Fibroblast of lung (primary cell): ENCODE measurements around the gene DPAGT1. TPM values are rescaled to one million over a fixed set of nuclear protein-coding genes. Genes with fewer than 3 reads are reported as not detected.

Experiments
- DNase-seq, 2 donors: peaks; one replicate each; pipeline versions ENCODE4 v3.0.0 to v3.0.0-alpha.2; 2010; ENCODE audit warnings: low read depth in 2 of 2
- H2AFZ ChIP-seq: 2 replicates; pipeline ENCODE4 v1.5.1; 2012; ENCODE audit warnings: low read length, control low read depth, inconsistent platforms
- H3K27ac ChIP-seq: 2 replicates; pipeline ENCODE4 v1.5.1; 2011; ENCODE audit warnings: low read length, control low read depth; ENCODE audit not compliant: insufficient read depth
- H3K27me3 ChIP-seq: 2 replicates; pipeline ENCODE4 v1.5.1; 2011; ENCODE audit warnings: mild to moderate bottlenecking, low read length; ENCODE audit not compliant: control insufficient read depth, insufficient read depth
- H3K36me3 ChIP-seq: 2 replicates; pipeline ENCODE4 v1.5.1; 2011; ENCODE audit warnings: low read length; ENCODE audit not compliant: control insufficient read depth, insufficient read depth
- H3K4me1 ChIP-seq: 2 replicates; pipeline ENCODE4 v1.5.1; 2011; ENCODE audit warnings: low read length; ENCODE audit not compliant: control insufficient read depth, insufficient read depth; ENCODE audit errors: extremely low read depth
- H3K4me2 ChIP-seq: 2 replicates; pipeline ENCODE4 v1.5.1; 2011; ENCODE audit warnings: low read length, control low read depth; ENCODE audit not compliant: insufficient read depth; ENCODE audit errors: extremely low read depth
- H3K4me3 ChIP-seq, 4 experiments: fragments of 200-600 bp in 1 of 4; sonication (generic) in 1 of 4; replicated peaks in 1 of 4; 2 replicates each; pipeline ENCODE4 v1.5.1; 2011 to 2016; ENCODE audit warnings: low read length in 4 of 4, low read depth in 3 of 4, mild to moderate bottlenecking in 3 of 4, control low read depth in 2 of 4, inconsistent platforms in 1 of 4, mixed read lengths in 1 of 4; ENCODE audit not compliant: insufficient read depth in 1 of 4; ENCODE audit errors: control extremely low read depth in 1 of 4
- H3K79me2 ChIP-seq: 2 replicates; pipeline ENCODE4 v1.5.1; 2012; ENCODE audit warnings: mild to moderate bottlenecking, low read length, inconsistent platforms; ENCODE audit not compliant: control insufficient read depth, insufficient read depth
- H3K9ac ChIP-seq: 2 replicates; pipeline ENCODE4 v1.5.1; 2011; ENCODE audit warnings: mild to moderate bottlenecking, low read length, control low read depth; ENCODE audit not compliant: insufficient read depth
- H3K9me3 ChIP-seq: 2 replicates; pipeline ENCODE4 v1.5.1; 2012; ENCODE audit warnings: low read depth, low read length; ENCODE audit not compliant: control insufficient read depth, insufficient read depth
- H4K20me1 ChIP-seq: 2 replicates; pipeline ENCODE4 v1.5.1; 2011; ENCODE audit warnings: low read length; ENCODE audit not compliant: control insufficient read depth, insufficient read depth; ENCODE audit errors: extremely low read depth
- EZH2 ChIP-seq: IDR thresholded peaks from 2 replicates; pipeline ENCODE4 v1.5.1; 2012; ENCODE audit warnings: low read length, control low read depth, mild to moderate bottlenecking; ENCODE audit errors: missing control alignments
- polyA plus RNA-seq, 2 donors: library from polyadenylated mRNA; depleted of rRNA in 1 of 2; stranded (reverse) in 1 of 2; unstranded in 1 of 2; fragments of >200 nt; gene quantifications; 2 replicates each; pipeline ENCODE4 v1.2.1, GENCODE V29; 2011 to 2012; ENCODE audit warnings: missing spikeins in 1 of 2
- total RNA-seq: library from RNA; depleted of rRNA; stranded (reverse); fragments of >200 nt; gene quantifications from 2 replicates; pipeline ENCODE4 v1.2.1, GENCODE V29; 2014
- TF ChIP-seq, protein P1 (sequence below), 2 donors: IDR thresholded peaks in 1 of 2; conservative IDR thresholded peaks in 1 of 2; 1 replicate in 1 of 2; 2 replicates in 1 of 2; pipeline ENCODE4 v1.5.1; 2011 to 2012; ENCODE audit warnings: low read length in 2 of 2, control low read depth in 1 of 2, inconsistent platforms in 1 of 2, low read depth in 1 of 2, mild to moderate bottlenecking in 1 of 2

The DPAGT1 gene
- total and polyA plus RNA-seq, 2 donors (not counting 1 experiment from before 2014, with no cell fraction given): 14.5 to 44.9 TPM

- no peaks in the 10 kb centered on the region for H3K9me3 ChIP-seq
- H3K27me3 ChIP-seq: no peaks in the 10 kb centered on the region
- no peaks in the 10 kb centered on the region for H4K20me1 ChIP-seq
- H3K4me2 ChIP-seq: no peak overlapping the region
- no peaks in the 10 kb centered on the region for H3K79me2 ChIP-seq
- TF ChIP-seq, protein P1, sequence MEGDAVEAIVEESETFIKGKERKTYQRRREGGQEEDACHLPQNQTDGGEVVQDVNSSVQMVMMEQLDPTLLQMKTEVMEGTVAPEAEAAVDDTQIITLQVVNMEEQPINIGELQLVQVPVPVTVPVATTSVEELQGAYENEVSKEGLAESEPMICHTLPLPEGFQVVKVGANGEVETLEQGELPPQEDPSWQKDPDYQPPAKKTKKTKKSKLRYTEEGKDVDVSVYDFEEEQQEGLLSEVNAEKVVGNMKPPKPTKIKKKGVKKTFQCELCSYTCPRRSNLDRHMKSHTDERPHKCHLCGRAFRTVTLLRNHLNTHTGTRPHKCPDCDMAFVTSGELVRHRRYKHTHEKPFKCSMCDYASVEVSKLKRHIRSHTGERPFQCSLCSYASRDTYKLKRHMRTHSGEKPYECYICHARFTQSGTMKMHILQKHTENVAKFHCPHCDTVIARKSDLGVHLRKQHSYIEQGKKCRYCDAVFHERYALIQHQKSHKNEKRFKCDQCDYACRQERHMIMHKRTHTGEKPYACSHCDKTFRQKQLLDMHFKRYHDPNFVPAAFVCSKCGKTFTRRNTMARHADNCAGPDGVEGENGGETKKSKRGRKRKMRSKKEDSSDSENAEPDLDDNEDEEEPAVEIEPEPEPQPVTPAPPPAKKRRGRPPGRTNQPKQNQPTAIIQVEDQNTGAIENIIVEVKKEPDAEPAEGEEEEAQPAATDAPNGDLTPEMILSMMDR (conservative IDR thresholded peaks at IDR 0.05 in 1 of 2, IDR thresholded peaks at IDR 0.05 in 1 of 2; ENCODE audit: low read depth in 1 of 2, low read length in 2 of 2): no peak
- TF ChIP-seq EZH2: no peak
- peaks cover 10% of the 10 kb centered on the region for H3K36me3 ChIP-seq
- H3K27ac ChIP-seq: no peak overlapping the region
- H3K4me1 ChIP-seq: peaks cover 2% of the 10 kb centered on the region
- H3K9ac ChIP-seq: no peak overlapping the region
- H3K4me3 ChIP-seq: no peak overlapping the region
- H2AFZ ChIP-seq: no peak overlapping the region
- no peak for DNase-seq
Observed at GRCh38 chr11:119114351-119114750, 12.7 kb upstream of the DPAGT1 start.

DNA sequence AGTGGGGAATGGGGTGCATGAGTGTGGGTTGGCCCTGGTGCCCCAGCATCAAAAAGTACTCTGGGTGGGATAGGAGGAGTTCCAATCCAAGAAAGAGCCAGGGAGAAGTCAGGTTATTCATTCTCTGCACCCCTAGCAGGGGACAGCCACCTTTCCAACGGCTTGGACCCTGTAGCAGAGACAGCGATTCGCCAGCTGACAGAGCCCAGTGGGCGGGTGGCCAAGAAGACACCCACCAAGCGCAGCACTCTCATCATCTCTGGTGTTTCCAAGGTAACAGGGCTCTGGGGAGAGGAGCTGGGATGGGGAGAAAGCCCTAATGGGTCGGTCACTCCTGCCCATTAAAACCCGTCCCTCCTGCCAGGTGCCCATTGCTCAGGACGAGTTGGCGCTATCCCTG is 12.1 kb upstream of the DPAGT1 start:
- no peak for DNase-seq
- Histone ChIP-seq H3K4me3 (no peak overlapping the region), H3K9me3 (no peaks in the 10 kb centered on the region), H3K4me2 (no peak overlapping the region), H3K27ac (no peak overlapping the region), H3K36me3 (peaks cover 10% of the 10 kb centered on the region), H3K4me1 (peaks cover 2% of the 10 kb centered on the region), H3K9ac (no peak overlapping the region), H3K27me3 (no peaks in the 10 kb centered on the region), H4K20me1 (no peaks in the 10 kb centered on the region), H2AFZ (no peak overlapping the region), H3K79me2 (peaks cover 2% of the 10 kb centered on the region)
- TF ChIP-seq, protein P1 (conservative IDR thresholded peaks at IDR 0.05 in 1 of 2, IDR thresholded peaks at IDR 0.05 in 1 of 2; ENCODE audit: low read depth in 1 of 2, low read length in 2 of 2): no peak
- no peak for TF ChIP-seq EZH2

DNA sequence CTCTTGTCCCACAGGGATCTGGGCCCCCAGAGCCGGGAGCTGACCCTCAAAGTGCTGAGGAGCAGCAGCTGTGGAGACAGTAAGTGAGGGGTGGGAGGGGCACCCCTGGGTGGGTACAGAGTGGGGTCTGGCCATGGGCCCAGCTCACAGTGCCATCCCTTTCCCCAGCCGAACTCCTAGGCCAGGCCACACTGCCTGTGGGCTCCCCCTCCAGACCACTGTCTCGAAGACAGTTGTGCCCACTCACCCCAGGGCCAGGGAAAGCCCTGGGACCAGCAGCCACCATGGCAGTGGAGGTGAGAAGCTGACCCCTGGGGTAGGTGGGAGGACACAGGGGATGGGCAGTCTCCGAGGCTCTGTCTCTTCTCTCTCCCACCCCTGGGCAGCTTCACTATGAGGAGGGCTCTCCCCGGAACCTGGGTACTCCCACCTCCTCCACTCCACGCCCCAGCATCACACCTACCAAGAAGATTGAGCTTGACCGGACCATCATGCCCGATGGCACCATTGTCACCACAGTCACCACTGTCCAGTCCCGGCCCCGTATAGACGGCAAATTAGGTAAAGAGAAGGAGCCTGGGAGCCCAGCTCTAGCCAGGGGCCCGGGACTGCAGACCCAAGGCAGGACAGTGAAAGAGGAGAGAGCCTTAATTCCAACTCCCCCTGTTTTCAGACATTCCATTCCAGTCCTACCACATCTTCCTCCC is 10.8 kb upstream of the DPAGT1 start:
- no peak overlapping the region for H2AFZ ChIP-seq
- H3K27ac ChIP-seq: no peak overlapping the region
- no peaks in the 10 kb centered on the region for H3K9me3 ChIP-seq
- TF ChIP-seq EZH2: no peak
- TF ChIP-seq, protein P1 (conservative IDR thresholded peaks at IDR 0.05 in 1 of 2, IDR thresholded peaks at IDR 0.05 in 1 of 2; ENCODE audit: low read depth in 1 of 2, low read length in 2 of 2): no peak
- H3K4me2 ChIP-seq: no peak overlapping the region
- peaks cover 10% of the 10 kb centered on the region for H3K36me3 ChIP-seq
- no peak for DNase-seq
- H4K20me1 ChIP-seq: no peaks in the 10 kb centered on the region
- no peak overlapping the region for H3K4me3 ChIP-seq
- peaks cover 9% of the 10 kb centered on the region for H3K79me2 ChIP-seq
- no peaks in the 10 kb centered on the region for H3K27me3 ChIP-seq
- H3K9ac ChIP-seq: no peak overlapping the region
- H3K4me1 ChIP-seq: peaks cover 8% of the 10 kb centered on the region
